ENCODE data around the gene REST.

REST gene

DNA sequence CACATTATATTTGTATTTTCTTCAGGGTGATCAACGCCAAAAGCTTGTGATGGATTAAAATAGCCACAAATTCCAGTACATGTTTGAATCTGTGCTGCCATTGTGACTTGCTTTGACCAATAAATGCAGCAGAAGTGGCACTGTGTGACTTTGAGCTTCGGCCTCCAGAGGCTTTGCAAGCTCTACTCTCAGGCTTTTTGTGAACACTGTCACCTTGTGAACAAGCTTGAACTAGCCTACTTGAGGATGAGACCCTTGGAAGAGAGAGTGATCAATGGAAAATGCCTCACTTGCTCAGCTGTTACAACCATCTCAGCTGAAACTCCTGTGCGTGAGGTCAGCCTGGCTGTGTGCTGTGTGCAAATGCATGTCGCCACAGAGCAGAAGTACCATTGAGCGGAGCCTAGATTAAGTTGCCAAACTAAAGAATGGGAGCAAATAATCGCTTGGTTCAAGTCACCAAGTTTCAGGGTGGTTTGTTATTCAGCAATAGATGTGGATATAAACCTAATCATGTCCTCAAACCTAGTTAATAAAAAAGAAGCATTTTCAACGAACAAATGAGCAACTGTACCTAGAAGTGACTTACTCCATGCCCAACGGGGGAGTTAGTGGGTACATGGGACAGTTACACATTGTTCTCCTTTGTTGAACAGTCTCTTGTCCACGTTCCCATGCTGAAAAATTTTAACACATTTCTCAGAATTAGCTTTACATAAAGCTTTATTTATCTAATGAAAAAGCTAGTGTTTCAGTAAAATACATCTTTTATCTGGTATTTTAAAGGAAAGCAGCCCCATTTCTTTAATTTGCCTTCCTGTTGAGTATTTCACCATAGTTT is 46.2 kb downstream of the REST start:
- H3K79me2 ChIP-seq (ENCODE audit: control insufficient read depth, insufficient read depth, low read length, unreplicated experiment), result no peaks in the 10 kb centered on the region
- H3K27ac ChIP-seq (ENCODE audit: low read depth, low read length), result no peak overlapping the region
- H3K4me1 ChIP-seq (ENCODE audit: control insufficient read depth, insufficient read depth, low read length, unreplicated experiment), result peaks cover 11% of the 10 kb centered on the region
- H2AFZ ChIP-seq (ENCODE audit: low read length, unreplicated experiment), result no peak overlapping the region
- H3K27me3 ChIP-seq (ENCODE audit: insufficient read depth, low read length), result no peaks in the 10 kb centered on the region
- H3K4me3 ChIP-seq (ENCODE audit: low read depth, low read length), result no peak overlapping the region
- H3K36me3 ChIP-seq (ENCODE audit: insufficient read depth, low read length), result no peaks in the 10 kb centered on the region

- H2AFZ ChIP-seq (ENCODE audit: low read length, unreplicated experiment), result peak overlapping the region; percentile 2
- peak overlapping the region; percentile 79 for H3K27ac ChIP-seq (ENCODE audit: low read depth, low read length)
- peaks cover 14% of the 10 kb centered on the region for H3K4me1 ChIP-seq (ENCODE audit: control insufficient read depth, insufficient read depth, low read length, unreplicated experiment)
- H3K4me3 ChIP-seq (ENCODE audit: low read depth, low read length), result peak overlapping the region; percentile 20
- H3K36me3 ChIP-seq (ENCODE audit: insufficient read depth, low read length), result peaks cover 4% of the 10 kb centered on the region; the same call in 1 of the 2 replicates
- H3K79me2 ChIP-seq (ENCODE audit: control insufficient read depth, insufficient read depth, low read length, unreplicated experiment), result no peaks in the 10 kb centered on the region
- H3K27me3 ChIP-seq (ENCODE audit: insufficient read depth, low read length), result no peaks in the 10 kb centered on the region
Observed at GRCh38 chr4:56958111-56958517, 50.4 kb downstream of the REST start.

DNA sequence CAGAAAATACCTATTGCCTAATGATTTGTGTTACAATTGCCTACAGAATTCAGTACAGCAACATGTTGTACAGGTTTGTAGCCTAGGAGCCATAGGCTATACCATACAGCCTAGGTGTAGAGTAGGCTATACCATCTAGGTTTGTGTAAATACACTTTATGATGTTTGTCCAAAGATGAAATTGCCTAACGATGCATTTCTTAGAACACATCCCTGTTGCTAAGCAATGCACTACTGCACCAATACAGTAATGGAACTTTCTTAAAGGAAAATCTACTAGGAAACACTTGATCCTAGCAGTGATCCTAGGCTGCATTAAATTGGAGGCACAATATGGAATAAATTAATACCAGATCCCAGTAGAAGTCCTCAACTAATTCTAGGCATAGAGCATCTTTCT is 51.4 kb downstream of the REST start:
- no peaks in the 10 kb centered on the region for H3K27me3 ChIP-seq (ENCODE audit: insufficient read depth, low read length)
- no peak overlapping the region for H3K4me3 ChIP-seq (ENCODE audit: low read depth, low read length)
- H3K27ac ChIP-seq (ENCODE audit: low read depth, low read length), result peak overlapping the region; percentile 79
- peaks cover 4% of the 10 kb centered on the region; the same call in 1 of the 2 replicates for H3K36me3 ChIP-seq (ENCODE audit: insufficient read depth, low read length)
- H2AFZ ChIP-seq (ENCODE audit: low read length, unreplicated experiment), result peak overlapping the region; percentile 2
- peaks cover 14% of the 10 kb centered on the region for H3K4me1 ChIP-seq (ENCODE audit: control insufficient read depth, insufficient read depth, low read length, unreplicated experiment)
- H3K79me2 ChIP-seq (ENCODE audit: control insufficient read depth, insufficient read depth, low read length, unreplicated experiment), result no peaks in the 10 kb centered on the region

DNA sequence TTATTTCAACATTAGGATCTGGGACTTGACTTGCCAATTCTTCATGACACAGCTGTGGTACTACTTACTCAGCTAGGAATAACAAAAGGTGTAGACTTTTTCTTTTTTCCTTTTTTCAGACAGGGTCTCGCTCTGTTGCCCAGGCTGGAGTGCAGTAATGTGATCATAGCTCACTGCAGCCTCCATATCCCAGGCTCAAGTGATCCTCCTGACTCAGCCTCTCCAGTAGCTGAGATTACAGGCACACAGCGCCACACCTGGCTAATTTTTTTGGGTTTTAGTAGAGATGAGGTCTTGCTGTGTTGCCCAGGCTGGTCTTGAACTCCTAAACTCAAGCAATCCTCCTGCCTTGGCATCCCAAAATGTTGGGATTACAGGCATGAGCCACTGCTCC is 53.4 kb downstream of the REST start:
- H3K27ac ChIP-seq (ENCODE audit: low read depth, low read length), result no peak overlapping the region
- no peaks in the 10 kb centered on the region for H3K27me3 ChIP-seq (ENCODE audit: insufficient read depth, low read length)
- peaks cover 9% of the 10 kb centered on the region for H3K36me3 ChIP-seq (ENCODE audit: insufficient read depth, low read length)

DNA sequence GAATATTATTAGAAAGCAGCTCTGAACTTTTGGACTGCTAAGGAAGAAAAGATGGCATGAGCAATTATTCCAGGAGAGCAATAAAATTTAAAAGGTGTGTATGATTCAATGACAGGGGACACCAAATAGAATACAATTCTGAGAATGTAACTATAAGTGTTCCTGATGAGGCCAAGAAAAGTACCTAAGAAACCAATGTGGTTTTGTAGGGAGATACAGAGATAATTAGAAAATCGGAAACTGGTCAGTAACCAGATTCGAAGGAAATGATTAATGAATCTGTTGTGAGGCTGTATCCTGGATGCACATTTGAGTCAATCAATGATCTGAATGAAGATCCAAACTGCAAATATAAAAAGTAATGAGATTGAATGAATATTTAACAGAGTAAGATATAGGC is 63.7 kb downstream of the REST start:
- H3K79me2 ChIP-seq (ENCODE audit: control insufficient read depth, insufficient read depth, low read length, unreplicated experiment), result peaks cover 21% of the 10 kb centered on the region
- peaks cover 32% of the 10 kb centered on the region for H3K36me3 ChIP-seq (ENCODE audit: insufficient read depth, low read length)
- no peak overlapping the region for H2AFZ ChIP-seq (ENCODE audit: low read length, unreplicated experiment)
- H3K27ac ChIP-seq (ENCODE audit: low read depth, low read length), result no peak overlapping the region
- no peak overlapping the region for H3K4me3 ChIP-seq (ENCODE audit: low read depth, low read length)
- H3K27me3 ChIP-seq (ENCODE audit: insufficient read depth, low read length), result no peaks in the 10 kb centered on the region
- H3K4me1 ChIP-seq (ENCODE audit: control insufficient read depth, insufficient read depth, low read length, unreplicated experiment), result peaks cover 6% of the 10 kb centered on the region

More for the DNA sequence above, 53.4 kb downstream of the REST start:
- Histone ChIP-seq H3K4me3 (ENCODE audit: low read depth, low read length) (no peak overlapping the region), H3K4me1 (ENCODE audit: control insufficient read depth, insufficient read depth, low read length, unreplicated experiment) (peaks cover 14% of the 10 kb centered on the region), H2AFZ (ENCODE audit: low read length, unreplicated experiment) (no peak overlapping the region), H3K79me2 (ENCODE audit: control insufficient read depth, insufficient read depth, low read length, unreplicated experiment) (no peaks in the 10 kb centered on the region)

DNA sequence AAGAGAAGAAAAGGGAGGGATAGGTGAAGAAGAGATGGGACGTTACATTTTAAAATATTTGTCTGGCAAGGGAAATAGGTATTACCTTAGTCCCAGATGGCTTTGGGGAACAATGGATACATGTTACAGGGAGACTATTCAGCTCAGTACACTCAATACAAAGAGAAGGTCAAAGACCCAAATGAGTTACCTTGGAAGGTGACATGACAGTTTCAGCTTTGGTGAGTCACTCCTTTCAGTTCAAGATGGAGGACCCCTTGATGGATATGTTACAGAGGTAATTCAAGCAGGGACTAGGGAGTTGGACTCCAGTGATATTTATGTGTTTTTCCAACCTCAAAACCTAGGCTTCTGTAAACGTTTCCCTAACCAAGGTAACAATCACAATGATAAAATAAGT is 64.7 kb downstream of the REST start:
- H3K79me2 ChIP-seq (ENCODE audit: control insufficient read depth, insufficient read depth, low read length, unreplicated experiment), result peaks cover 31% of the 10 kb centered on the region
- no peak overlapping the region for H3K27ac ChIP-seq (ENCODE audit: low read depth, low read length)
- no peak overlapping the region for H3K4me3 ChIP-seq (ENCODE audit: low read depth, low read length)
- H3K27me3 ChIP-seq (ENCODE audit: insufficient read depth, low read length), result no peaks in the 10 kb centered on the region
- H3K36me3 ChIP-seq (ENCODE audit: insufficient read depth, low read length), result peaks cover 30% of the 10 kb centered on the region
- peaks cover 6% of the 10 kb centered on the region for H3K4me1 ChIP-seq (ENCODE audit: control insufficient read depth, insufficient read depth, low read length, unreplicated experiment)
- H2AFZ ChIP-seq (ENCODE audit: low read length, unreplicated experiment), result no peak overlapping the region

DNA sequence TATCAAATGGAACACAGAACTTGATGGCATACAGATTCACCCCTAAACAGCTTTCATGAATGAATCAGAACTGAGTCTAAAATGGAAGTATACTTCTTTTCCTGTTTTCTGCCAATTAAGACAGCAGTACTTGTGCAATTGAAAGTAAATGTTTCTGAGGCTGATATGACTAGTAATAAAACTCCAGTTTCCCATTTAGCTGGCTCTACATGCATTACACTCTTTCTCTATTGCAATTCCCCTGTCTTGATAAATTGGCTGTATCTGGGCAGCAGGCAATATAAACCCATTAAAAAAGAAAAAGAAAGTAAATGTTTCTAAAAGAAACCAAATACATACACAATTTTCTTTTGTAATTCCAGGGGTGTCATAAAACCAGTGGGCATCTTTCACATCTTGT is 65.1 kb downstream of the REST start:
- peaks cover 6% of the 10 kb centered on the region for H3K4me1 ChIP-seq (ENCODE audit: control insufficient read depth, insufficient read depth, low read length, unreplicated experiment)
- no peaks in the 10 kb centered on the region for H3K27me3 ChIP-seq (ENCODE audit: insufficient read depth, low read length)
- H3K27ac ChIP-seq (ENCODE audit: low read depth, low read length), result no peak overlapping the region
- H3K4me3 ChIP-seq (ENCODE audit: low read depth, low read length), result no peak overlapping the region
- H3K79me2 ChIP-seq (ENCODE audit: control insufficient read depth, insufficient read depth, low read length, unreplicated experiment), result peaks cover 31% of the 10 kb centered on the region
- H3K36me3 ChIP-seq (ENCODE audit: insufficient read depth, low read length), result peaks cover 30% of the 10 kb centered on the region
- no peak overlapping the region for H2AFZ ChIP-seq (ENCODE audit: low read length, unreplicated experiment)

GRCh38 chr4:56973336-56973735 is 65.6 kb downstream of the REST start:
- Histone ChIP-seq H3K79me2 (ENCODE audit: control insufficient read depth, insufficient read depth, low read length, unreplicated experiment) (peaks cover 31% of the 10 kb centered on the region), H3K27me3 (ENCODE audit: insufficient read depth, low read length) (no peaks in the 10 kb centered on the region), H3K27ac (ENCODE audit: low read depth, low read length) (no peak overlapping the region), H2AFZ (ENCODE audit: low read length, unreplicated experiment) (no peak overlapping the region), H3K4me1 (ENCODE audit: control insufficient read depth, insufficient read depth, low read length, unreplicated experiment) (peaks cover 6% of the 10 kb centered on the region), H3K36me3 (ENCODE audit: insufficient read depth, low read length) (peaks cover 30% of the 10 kb centered on the region), H3K4me3 (ENCODE audit: low read depth, low read length) (no peak overlapping the region)

DNA sequence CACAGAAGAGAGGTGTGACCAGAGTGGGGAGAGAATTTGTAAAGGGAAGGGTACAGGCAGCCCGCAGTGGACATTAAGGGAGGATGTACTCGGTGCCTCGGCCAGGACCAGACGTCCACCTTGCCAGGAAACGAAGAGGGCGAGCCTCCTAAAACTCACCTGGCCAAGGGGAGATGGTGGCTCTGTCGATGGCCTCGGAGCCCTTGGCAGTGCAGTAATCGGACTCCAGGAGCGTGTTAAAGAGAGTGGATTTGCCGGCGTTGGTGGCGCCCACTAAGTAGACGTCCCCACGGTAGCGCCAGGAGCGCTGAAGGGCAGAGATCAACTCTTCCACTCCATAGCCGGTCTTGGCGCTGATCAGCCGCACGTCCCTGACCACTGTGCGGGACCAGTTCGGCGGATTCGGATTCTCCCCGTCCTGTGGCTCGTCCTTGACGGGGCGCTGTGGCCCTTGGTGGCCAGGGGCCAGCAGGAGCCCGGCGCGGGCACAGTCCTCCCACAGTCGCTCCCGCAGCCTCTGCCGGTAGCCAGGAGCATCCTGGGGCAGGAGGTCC is 68.7 kb downstream of the REST start:
- Histone ChIP-seq H3K79me2 (ENCODE audit: control insufficient read depth, insufficient read depth, low read length, unreplicated experiment) (peaks cover 59% of the 10 kb centered on the region), H3K4me3 (ENCODE audit: low read depth, low read length) (peak overlapping the region; percentile 96), H3K27ac (ENCODE audit: low read depth, low read length) (no peak overlapping the region), H3K36me3 (ENCODE audit: insufficient read depth, low read length) (peaks cover 24% of the 10 kb centered on the region), H2AFZ (ENCODE audit: low read length, unreplicated experiment) (peak overlapping the region; percentile 31), H3K4me1 (ENCODE audit: control insufficient read depth, insufficient read depth, low read length, unreplicated experiment) (peaks cover 17% of the 10 kb centered on the region), H3K27me3 (ENCODE audit: insufficient read depth, low read length) (no peaks in the 10 kb centered on the region)

- H3K4me3 ChIP-seq (ENCODE audit: low read depth, low read length), result peak overlapping the region; percentile 96
- H3K36me3 ChIP-seq (ENCODE audit: insufficient read depth, low read length), result peaks cover 24% of the 10 kb centered on the region
- H3K27me3 ChIP-seq (ENCODE audit: insufficient read depth, low read length), result no peaks in the 10 kb centered on the region
- H3K4me1 ChIP-seq (ENCODE audit: control insufficient read depth, insufficient read depth, low read length, unreplicated experiment), result peaks cover 22% of the 10 kb centered on the region
- peaks cover 64% of the 10 kb centered on the region for H3K79me2 ChIP-seq (ENCODE audit: control insufficient read depth, insufficient read depth, low read length, unreplicated experiment)
- peak overlapping the region; percentile 94 for H2AFZ ChIP-seq (ENCODE audit: low read length, unreplicated experiment)
- no peak overlapping the region; the same call in 1 of the 2 replicates for H3K27ac ChIP-seq (ENCODE audit: low read depth, low read length)
Observed at GRCh38 chr4:56976837-56977320, 69.2 kb downstream of the REST start.
